Mesodermal cell (in vitro differentiated cells): Measurements from ENCODE around the gene CA10.

Source experiments
- H3K27ac ChIP-seq: 2 replicates; pipeline ENCODE4 v1.7.0; 2013; ENCODE audit warnings: mild to moderate bottlenecking, low read depth, low read length, moderate library complexity; ENCODE audit not compliant: severe bottlenecking
- H3K36me3 ChIP-seq: 2 replicates; pipeline ENCODE4 v1.7.1; 2013; ENCODE audit warnings: mild to moderate bottlenecking, low read length, moderate library complexity; ENCODE audit not compliant: control insufficient read depth, insufficient read depth
- H3K4me1 ChIP-seq: one replicate; pipeline ENCODE4 v1.7.1; 2013; ENCODE audit warnings: mild to moderate bottlenecking, low read length; ENCODE audit not compliant: insufficient read depth, control insufficient read depth, poor library complexity, severe bottlenecking
- H3K4me3 ChIP-seq: 2 replicates; pipeline ENCODE4 v1.7.0; 2013; ENCODE audit warnings: low read length, control low read depth, mild to moderate bottlenecking; ENCODE audit not compliant: insufficient read depth, poor library complexity, severe bottlenecking; ENCODE audit errors: extremely low read depth
- H3K9me3 ChIP-seq: 2 replicates; pipeline ENCODE4 v1.7.1; 2013; ENCODE audit warnings: mild to moderate bottlenecking, low read length, moderate library complexity; ENCODE audit not compliant: control insufficient read depth
- WGBS, 2 experiments: methylation state at CpG; one replicate each; pipeline ENCODE4 v1.1.5; 2013; ENCODE audit warnings: missing lambda C conversion rate in 2 of 2; ENCODE audit not compliant: insufficient coverage in 2 of 2; 5-methylcytosine and 5-hydroxymethylcytosine counted together

CA10 gene

DNA sequence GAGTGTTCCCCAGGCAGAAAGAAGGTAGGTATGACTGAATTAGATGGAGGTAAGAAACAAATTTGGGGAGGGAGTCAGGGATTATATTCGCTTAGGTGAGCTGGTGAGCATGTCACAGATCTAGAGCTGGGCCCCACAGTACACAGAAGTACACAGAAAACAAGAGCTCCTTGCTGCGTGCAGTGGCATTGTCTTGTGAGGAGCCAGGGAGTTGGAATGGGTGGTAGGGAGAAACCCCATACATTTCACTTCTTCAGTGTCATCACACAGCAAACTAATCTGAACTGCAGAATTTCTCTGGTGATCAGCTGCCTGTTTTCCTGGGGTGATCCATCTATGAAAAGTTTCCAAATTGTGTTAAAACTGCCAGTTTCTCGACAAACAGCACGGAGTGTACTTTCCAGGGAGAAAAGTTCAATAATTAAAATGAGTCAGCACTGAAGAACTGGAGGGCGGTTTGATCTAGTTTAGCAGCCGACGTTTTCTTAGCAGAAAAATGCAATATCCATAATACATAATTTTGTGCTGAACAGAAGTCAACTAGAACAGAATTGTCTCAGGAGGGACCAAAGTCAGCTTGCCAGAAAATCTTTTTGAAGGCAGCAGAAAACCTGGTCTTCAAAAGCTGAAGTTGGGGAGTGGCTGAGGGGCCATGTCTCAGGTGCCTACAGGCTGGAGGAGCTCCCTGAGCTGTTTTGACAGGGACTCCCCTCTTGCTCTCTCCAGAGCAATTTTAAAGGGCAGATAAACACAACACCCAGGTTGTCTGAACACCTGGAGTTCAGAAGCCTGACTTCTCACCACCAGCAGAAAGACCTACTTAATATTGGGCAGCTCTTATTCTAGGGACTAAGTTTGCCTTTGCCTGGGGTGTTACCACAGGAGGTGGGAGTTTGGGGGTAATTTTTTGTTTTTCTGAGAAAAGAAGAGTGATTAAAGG lies 448.6 kb downstream of the CA10 start:
- WGBS, 2 experiments, result 78 to 83% methylated on average over 1 to 2 of the region's 7 CpGs
- Histone ChIP-seq H3K9me3 (no peaks in the 10 kb centered on the region), H3K36me3 (no peaks in the 10 kb centered on the region), H3K4me3 (no peak overlapping the region), H3K4me1 (no peaks in the 10 kb centered on the region), H3K27ac (no peak overlapping the region)

DNA sequence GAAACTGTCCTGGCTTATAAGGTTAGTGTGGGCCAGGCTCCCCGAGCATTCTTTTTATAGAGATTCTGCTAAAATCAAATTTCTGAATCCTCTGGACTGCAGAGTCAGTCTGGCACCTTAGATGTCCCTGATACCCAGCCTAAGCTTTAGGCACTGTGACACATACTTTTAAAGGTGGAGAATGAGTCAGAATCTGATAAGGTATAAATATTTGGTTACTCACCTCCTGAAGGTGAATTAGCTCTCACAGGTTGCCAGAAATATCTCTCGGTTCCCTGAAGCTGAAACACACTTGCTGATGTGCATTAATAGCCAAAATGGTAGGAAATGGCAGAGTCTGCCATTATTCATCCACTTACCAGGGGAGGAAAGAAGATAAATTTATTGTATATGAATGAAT lies 451.3 kb downstream of the CA10 start:
- Histone ChIP-seq H3K36me3 (no peaks in the 10 kb centered on the region), H3K4me1 (no peaks in the 10 kb centered on the region), H3K27ac (no peak overlapping the region), H3K4me3 (no peak overlapping the region), H3K9me3 (no peaks in the 10 kb centered on the region)
- 82 to 83% methylated on average over 1 to 2 of the region's 2 CpGs for WGBS, 2 experiments

DNA sequence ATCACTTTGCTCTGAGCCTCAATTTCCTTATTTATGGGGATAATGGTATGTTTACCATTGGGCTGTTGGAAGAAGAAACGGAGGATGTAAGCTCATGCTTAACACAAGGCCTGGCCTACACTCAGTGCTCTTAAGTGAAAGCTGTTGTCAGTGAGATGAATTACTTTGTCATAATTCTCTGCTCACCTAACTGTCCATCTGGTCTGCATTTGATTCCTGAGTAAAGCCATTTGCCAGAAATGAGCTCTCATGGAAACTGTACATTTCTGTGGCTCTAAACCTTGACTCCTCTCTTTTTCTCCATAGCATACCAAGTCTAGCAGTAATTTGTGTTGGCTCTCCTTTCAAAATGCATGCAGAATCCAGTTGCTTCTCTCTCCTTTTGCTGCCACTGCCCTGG lies 452.4 kb downstream of the CA10 start:
- 75% methylated on average over 1 of the region's 1 CpG; no CpG with 5 or more reads in 1 of the 2 experiments for WGBS, 2 experiments
- H3K4me3 ChIP-seq, result no peak overlapping the region
- H3K27ac ChIP-seq, result no peak overlapping the region
- no peaks in the 10 kb centered on the region for H3K4me1 ChIP-seq
- H3K9me3 ChIP-seq, result no peaks in the 10 kb centered on the region
- H3K36me3 ChIP-seq, result no peaks in the 10 kb centered on the region

DNA sequence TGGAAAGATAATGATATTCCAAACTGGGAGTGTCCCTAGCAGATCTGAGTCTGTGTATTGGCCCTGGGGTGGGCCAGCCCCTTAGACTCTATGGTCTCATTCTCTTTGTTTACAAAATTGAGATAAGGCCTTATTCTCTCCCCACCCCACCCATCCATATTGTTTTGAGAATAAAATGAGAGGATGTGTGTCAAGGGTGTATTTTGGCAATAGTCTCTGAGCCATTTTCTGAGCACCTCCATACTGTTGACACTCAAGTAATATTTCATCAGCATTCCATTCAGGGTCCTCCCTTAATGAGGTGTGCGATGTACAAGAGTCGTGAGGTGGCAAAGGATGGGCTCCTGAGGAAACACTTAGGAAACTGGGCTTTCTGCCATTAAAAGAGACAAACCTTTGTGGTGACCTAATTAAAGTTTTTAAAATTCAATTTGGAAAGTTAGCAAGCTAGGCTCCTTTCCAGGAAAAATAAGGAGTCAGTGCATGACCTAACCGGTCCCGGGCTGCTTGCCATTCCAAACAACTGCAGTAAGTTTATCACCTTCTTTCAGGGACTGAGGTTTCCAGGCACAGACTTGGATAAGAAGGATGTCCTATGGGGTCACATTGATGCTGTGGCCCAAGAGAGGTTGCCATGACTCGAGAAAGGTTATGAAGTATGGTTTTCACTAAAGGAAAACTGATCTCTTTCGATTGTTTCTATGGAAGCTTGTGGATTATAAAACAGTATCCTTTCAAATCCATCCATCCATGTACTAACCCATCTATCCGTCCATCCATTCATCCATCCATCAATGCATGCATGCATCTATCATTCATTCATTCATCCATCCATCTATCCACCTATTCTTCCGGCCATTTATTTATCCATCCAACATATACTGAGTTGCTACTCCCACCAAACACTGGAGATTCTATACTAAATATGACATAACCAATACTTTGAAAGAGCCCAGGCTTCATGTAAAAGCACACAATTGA lies 454.9 kb downstream of the CA10 start:
- Histone ChIP-seq H3K27ac (no peak overlapping the region), H3K9me3 (no peaks in the 10 kb centered on the region), H3K4me3 (no peak overlapping the region), H3K36me3 (no peaks in the 10 kb centered on the region), H3K4me1 (no peaks in the 10 kb centered on the region)
- 83 to 95% methylated on average over 4 to 7 of the region's 8 CpGs for WGBS, 2 experiments

DNA sequence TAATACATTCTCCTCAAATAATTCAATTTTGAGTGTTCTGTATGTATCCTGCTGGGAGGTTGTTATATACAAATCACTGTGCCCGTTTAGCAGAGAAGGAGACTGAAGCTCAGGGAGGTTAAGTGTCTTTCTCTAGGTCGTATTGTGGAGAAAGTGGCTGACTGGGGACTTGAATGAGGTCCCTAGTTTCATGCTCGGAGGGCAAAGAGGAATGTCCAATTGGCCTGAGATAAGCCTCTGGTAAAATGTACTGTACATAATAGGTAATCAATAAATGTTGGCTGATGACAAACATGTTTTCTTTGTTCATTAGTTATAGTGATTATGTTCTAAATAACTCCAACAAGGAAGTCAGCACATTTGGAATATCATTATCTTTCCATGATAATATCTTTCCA lies 455.6 kb downstream of the CA10 start:
- Histone ChIP-seq H3K9me3 (no peaks in the 10 kb centered on the region), H3K36me3 (no peaks in the 10 kb centered on the region), H3K4me1 (no peaks in the 10 kb centered on the region), H3K27ac (no peak overlapping the region), H3K4me3 (no peak overlapping the region)
- 83 to 84% methylated on average over 3 of the region's 3 CpGs for WGBS, 2 experiments

DNA sequence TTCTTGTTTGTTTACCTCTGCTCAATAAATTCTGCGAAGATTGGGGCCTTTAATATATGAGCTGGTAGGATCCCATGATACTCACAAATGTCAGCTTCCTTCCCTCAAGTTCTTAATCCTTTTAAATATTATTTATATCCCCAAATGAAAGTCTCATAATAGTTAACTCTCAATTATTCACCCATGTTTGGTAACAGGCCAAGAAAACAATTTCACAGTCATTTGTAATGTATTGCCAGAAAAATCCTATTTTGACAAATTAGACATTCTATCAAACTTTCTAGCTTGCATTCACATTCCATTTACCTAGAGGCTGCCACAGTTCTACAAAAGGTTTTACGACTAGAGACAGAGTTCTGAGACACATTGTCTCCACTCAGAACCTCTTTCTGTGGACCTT lies 457.0 kb downstream of the CA10 start:
- H3K4me1 ChIP-seq, result no peaks in the 10 kb centered on the region
- H3K4me3 ChIP-seq, result no peak overlapping the region
- no peak overlapping the region for H3K27ac ChIP-seq
- H3K9me3 ChIP-seq, result no peaks in the 10 kb centered on the region
- no peaks in the 10 kb centered on the region for H3K36me3 ChIP-seq
- WGBS, 2 experiments, result 75 to 94% methylated on average over 1 of the region's 2 CpGs

DNA sequence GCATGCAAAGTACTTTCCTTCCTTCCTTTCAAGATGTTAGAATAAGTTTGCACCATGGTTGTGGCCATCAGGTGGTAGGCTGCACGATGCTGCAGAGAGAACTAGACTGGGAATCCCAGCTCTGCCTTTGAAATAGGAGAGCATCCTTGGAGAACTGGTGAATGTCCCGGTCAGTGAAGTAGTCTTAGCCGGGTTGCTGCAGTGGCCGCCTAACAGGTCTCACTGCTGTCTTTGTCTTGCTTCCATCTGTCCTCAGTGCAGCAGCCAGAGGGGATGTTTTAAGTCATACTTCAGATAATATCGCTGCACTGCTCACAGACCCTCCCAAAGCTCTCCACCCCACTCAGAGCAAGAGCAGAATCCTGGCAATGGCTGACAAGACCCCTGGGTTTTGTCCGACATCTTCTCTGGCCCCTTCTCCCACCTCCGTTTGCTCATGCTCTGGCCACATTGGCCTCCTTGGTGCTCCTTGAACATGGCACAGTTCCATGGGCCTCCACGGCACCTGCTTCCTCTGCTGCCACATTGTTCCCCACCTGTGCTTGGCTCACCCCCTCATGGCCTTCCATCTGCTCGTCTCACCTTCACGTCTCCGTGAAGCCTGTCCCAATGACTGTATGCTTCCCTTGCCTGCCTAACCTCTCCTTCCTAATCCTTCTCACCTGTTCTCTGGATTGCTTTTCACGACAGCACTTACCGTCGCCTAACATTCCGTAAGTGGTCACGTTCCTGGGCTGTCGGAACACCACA lies 458.3 kb downstream of the CA10 start:
- no peaks in the 10 kb centered on the region for H3K36me3 ChIP-seq
- WGBS, 2 experiments, result 89 to 93% methylated on average over 14 to 16 of the region's 17 CpGs
- H3K4me3 ChIP-seq, result no peak overlapping the region
- no peaks in the 10 kb centered on the region for H3K9me3 ChIP-seq
- no peaks in the 10 kb centered on the region for H3K4me1 ChIP-seq
- H3K27ac ChIP-seq, result no peak overlapping the region

DNA sequence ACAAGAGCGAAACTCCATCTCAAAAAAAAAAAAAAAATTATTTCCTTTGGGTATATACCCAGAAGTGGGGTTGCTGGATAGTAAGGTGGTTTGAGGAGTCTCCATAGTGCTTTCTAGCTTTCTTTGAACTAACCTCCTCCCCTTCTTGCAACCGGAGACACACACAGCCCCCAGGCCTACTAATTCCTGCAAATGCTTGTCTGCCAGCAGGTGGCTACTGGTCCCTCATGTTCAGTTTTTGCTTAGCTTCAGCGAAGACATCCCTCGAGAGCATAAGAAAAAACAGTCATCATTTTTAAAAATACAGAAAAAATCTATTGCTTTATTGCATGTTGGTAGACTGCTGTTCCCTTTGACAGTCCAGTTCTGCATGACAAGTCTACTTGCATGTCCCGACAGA lies 459.2 kb downstream of the CA10 start:
- no peaks in the 10 kb centered on the region for H3K9me3 ChIP-seq
- 75 to 80% methylated on average over 1 to 2 of the region's 5 CpGs for WGBS, 2 experiments
- no peak overlapping the region for H3K27ac ChIP-seq
- H3K36me3 ChIP-seq, result no peaks in the 10 kb centered on the region
- H3K4me3 ChIP-seq, result no peak overlapping the region
- H3K4me1 ChIP-seq, result no peaks in the 10 kb centered on the region

DNA sequence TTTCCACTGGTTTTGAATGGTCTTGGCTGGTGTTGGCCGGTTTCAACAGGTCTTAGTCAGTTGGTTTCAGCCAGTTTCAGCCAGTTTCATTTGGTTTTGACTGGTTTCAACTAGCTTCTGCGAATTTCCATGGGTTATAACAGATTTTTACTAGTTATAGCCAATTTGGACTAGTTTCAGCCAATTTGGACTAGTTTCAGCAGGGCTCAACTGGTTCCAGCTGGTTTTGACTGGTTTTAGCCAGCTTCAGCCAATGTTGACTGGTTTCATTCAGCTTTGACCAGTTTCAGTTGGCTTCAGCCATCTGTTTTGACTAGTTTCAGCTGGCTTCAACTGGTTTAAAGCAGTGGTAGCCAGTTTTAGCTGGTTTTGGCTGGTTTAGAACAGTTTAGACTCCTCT lies 465.6 kb downstream of the CA10 start:
- Histone ChIP-seq H3K9me3 (no peaks in the 10 kb centered on the region), H3K27ac (peak overlapping the region; percentile 36), H3K4me3 (no peak overlapping the region), H3K36me3 (no peaks in the 10 kb centered on the region), H3K4me1 (no peaks in the 10 kb centered on the region)
- WGBS, 2 experiments, result 69 to 86% methylated on average over 1 to 2 of the region's 2 CpGs

DNA sequence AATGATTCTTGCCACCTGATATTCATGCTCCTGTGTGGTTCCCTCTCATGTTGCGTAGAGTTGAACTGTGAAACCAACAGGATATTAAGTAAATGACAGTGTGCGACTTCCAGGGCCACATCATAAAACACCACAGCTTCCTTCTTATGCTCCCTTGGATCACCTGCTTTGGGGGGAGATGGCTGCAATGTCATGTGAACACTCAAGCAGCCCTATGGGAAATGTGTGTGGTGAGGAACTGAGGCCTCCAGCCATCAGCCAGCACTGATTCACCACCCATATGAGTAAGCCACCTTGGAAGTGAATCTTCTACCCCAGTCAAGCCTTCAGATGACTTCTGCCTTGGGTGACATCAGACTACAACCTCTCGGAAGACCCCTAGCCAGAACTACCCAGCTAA lies 470.6 kb downstream of the CA10 start:
- Histone ChIP-seq H3K9me3 (no peaks in the 10 kb centered on the region), H3K4me3 (no peak overlapping the region), H3K4me1 (no peaks in the 10 kb centered on the region), H3K27ac (no peak overlapping the region), H3K36me3 (no peaks in the 10 kb centered on the region)
- WGBS, 2 experiments, result no CpG with 5 or more reads among the region's 3 CpGs
